Lower leg skin (tissue), 4 donors: ENCODE measurements around the gene C13orf46. TPM values are rescaled to one million over a fixed set of nuclear protein-coding genes. Genes with fewer than 3 reads are reported as not detected.

Source experiments
- DNase-seq, 2 donors: peaks; one replicate each; pipeline ENCODE4 v3.0.0-alpha.2; 2019; ENCODE audit warnings: low spot score in 2 of 2
- H3K4me3 ChIP-seq: fragments of 200-600 bp; sonication (generic); 2 replicates; pipeline ENCODE4 v1.5.1; 2017; ENCODE audit warnings: mild to moderate bottlenecking, low read depth; ENCODE audit not compliant: poor library complexity, severe bottlenecking
- CTCF ChIP-seq, 3 donors: fragments of 450-650 bp; IDR thresholded peaks; one replicate each; pipeline ENCODE4 v1.5.1; 2016; ENCODE audit warnings: antibody characterized with exemption in 3 of 3, mild to moderate bottlenecking in 3 of 3, moderate library complexity in 2 of 3
- POLR2A ChIP-seq, 2 donors: fragments of 450-650 bp; IDR thresholded peaks; one replicate each; pipeline ENCODE4 v1.6.1; 2016 to 2017; ENCODE audit warnings: antibody characterized with exemption in 2 of 2, mild to moderate bottlenecking in 1 of 2, moderate library complexity in 1 of 2
- WGBS, 2 donors: methylation state at CpG; one replicate each; pipeline ENCODE4 v1.1.5; 2018; 5-methylcytosine and 5-hydroxymethylcytosine counted together
- intact Hi-C: fragments of 100-400 bp; cut with DNase I; formaldehyde crosslinking; loops from one replicate; pipeline ENCODE4 v1.15.0; 2023; ENCODE audit warnings: low total_unique reads
- total RNA-seq, 4 donors: library from RNA; depleted of rRNA; stranded (reverse); fragments of >200 nt; gene quantifications; one replicate each; pipeline ENCODE4 v1.1.0, GENCODE V29; 2016

Gene C13orf46
- total RNA-seq, 4 donors from 2014 or later = 0.13 to 1.4 (median 0.13) TPM; not detected in 1

DNA sequence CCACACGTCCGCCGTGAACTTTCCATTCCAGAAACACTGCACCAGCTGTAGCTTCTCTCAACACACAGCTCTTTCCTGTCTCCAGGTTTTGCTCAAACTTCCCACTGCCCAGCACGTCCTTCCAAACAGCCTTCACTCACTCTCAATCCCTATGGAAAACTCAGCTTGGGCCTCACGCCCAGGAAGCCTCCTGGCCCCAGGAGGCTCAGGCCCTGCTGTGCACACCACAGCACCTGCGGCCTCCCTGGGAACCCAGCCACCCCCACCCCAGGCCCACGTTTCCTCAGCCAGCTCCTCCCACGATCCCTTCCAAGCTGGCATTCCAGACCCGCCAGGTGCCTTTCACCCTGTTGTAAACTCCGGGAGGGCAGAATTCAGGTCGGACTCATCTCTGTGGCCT, 35.2 kb downstream of the C13orf46 start:
- no peak for TF ChIP-seq POLR2A (IDR thresholded peaks at IDR 0.05)
- WGBS, 2 donors = 53 to 59% methylated on average over 11 of the region's 11 CpGs
- intact Hi-C loops = no loop called here

GRCh38 chr13:113938246-113938645, 35.6 kb downstream of the C13orf46 start:
- 56 to 65% methylated on average over 7 of the region's 7 CpGs for WGBS, 2 donors
- intact Hi-C loops = no loop called here
- H3K4me3 ChIP-seq = no peak overlapping the region
- TF ChIP-seq POLR2A (IDR thresholded peaks at IDR 0.05) (no peak), CTCF (IDR thresholded peaks at IDR 0.05) (no peak)
- DNase-seq = no peak

More for the DNA sequence above, 35.2 kb downstream of the C13orf46 start:
- no peak for DNase-seq
- H3K4me3 ChIP-seq = no peak overlapping the region

DNA sequence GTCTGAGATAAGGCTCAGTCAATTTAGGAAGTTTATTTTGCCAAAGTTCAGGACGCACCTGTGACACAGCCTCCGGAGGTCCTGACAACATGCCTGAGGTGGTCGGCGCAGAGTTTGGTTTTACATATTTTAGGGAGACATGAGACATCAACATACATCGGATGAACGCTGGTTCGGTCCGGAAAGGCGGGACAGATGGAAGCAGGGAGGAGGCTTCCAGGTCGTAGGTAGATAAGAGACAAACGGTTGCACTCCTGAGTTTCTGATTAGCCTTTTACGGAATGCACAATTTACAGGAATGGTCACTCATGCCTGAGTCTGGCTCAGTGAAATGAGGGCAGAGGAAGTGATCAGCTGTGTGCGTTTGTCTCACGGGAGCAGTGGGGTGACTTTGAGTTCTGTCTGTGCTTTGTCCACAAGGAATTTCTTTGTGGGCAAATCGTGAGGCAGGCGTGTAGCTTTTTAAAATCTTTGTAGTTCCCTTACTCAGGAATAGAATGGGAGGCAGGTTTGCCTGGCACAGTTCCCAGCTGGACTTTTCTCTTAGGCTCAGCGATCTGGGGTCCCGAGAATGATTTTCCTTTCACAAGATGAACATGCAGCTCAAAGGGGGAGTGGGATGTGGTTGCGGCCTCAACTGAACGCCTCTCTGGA, 36.2 kb downstream of the C13orf46 start:
- 83 to 85% methylated on average over 20 of the region's 20 CpGs for WGBS, 2 donors
- TF ChIP-seq CTCF (IDR thresholded peaks at IDR 0.05) = no peak
- TF ChIP-seq POLR2A (IDR thresholded peaks at IDR 0.05) = no peak
- intact Hi-C loops = no loop called here
- no peak overlapping the region for H3K4me3 ChIP-seq
- no peak for DNase-seq

DNA sequence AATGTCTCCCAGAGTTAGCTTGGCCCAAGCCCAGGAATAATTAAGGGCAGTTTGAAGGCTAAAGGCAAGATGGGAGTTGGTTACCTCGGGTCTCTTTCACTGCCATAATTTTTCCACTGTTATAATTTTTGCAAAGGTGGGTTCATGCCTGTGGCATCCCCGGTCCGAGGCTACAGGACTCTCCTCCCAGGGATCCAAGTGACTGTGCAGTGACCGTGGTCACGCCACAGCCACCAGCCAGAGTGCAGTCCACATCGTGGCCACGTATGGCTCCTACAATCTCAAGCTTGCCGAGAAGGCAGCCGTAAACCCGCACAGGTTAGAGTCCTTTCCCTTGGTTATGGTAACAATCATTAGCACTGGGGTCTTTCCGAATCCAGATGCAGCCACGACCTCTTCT, 36.8 kb downstream of the C13orf46 start:
- WGBS, 2 donors = 85% methylated on average over 12 of the region's 12 CpGs
- H3K4me3 ChIP-seq = no peak overlapping the region
- DNase-seq = no peak
- intact Hi-C loops = no loop called here
- TF ChIP-seq CTCF (IDR thresholded peaks at IDR 0.05) (no peak), POLR2A (IDR thresholded peaks at IDR 0.05) (no peak)

- no peak overlapping the region for H3K4me3 ChIP-seq
- no peak for TF ChIP-seq CTCF (IDR thresholded peaks at IDR 0.05)
- DNase-seq = peak in 1 of 2 donors; percentile 74
- 88 to 90% methylated on average over 25 of the region's 25 CpGs for WGBS, 2 donors
- intact Hi-C loops = no loop called here
Measured at GRCh38 chr13:113936166-113936965, 37.5 kb downstream of the C13orf46 start.

DNA sequence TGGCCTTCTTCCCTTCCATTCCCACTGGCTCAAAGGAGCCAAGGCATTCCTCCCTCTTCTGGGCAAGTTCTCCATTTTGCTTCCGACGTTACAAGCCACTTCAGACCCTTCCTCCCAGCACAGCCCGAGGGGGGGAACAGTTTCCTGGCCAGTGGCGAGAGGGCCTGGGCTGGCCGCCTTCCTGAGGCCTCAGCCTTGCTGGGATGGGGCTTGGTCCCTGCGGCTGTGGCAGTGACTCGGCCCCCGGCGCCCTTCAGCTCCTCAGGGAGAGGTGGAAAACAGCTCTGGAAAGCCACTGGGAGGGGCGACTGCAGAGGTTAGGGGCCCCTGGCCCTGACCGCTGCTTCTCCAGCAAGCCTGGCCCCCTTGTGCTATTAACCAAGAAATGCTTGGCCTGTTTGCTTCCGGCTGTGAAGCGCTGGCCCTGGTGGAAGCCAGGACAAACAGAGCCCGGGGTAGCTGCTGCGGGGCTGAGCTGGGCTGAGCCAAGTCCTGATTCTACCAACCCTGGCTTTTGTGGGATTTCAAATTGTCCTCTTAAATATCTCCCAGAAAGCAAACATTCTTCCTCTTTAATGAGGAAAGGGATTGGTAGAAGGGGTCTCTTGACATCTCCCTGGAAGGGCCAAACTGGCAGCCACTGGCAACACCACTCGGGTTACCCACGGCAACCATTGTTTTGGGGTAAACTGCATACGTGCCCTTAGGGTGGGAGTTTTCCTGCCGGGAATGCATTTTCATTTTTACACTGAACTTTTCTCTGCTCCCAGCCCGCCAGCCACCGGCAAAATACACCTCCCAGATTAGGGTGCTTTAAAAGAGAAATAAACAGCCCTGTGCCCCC, 38.7 kb downstream of the C13orf46 start:
- H3K4me3 ChIP-seq = no peak overlapping the region
- peak in 1 of 2 donors; percentile 80 for DNase-seq
- 61 to 71% methylated on average over 21 of the region's 21 CpGs for WGBS, 2 donors
- intact Hi-C loops = no loop called here
- TF ChIP-seq CTCF (IDR thresholded peaks at IDR 0.05) (no peak), POLR2A (IDR thresholded peaks at IDR 0.05) (no peak)
